Esophagus squamous epithelium (tissue), 5 donors: ENCODE data around the gene GLIPR2. TPM values are rescaled to one million over a fixed set of nuclear protein-coding genes. Genes with fewer than 3 reads are reported as not detected.
A peak's percentile ranks its signal among the peaks of the same experiment; 100 is the strongest.

Experiments
- DNase-seq: peaks from one replicate; lab custom pipeline; 2025; lab: John Stamatoyannopoulos, UW
- H3K27ac ChIP-seq, 4 donors: fragments of 200-600 bp; sonication (generic); one replicate each; pipeline ENCODE4 v1.5.1; 2016 to 2019; ENCODE audit warnings: mild to moderate bottlenecking in 1 of 4
- H3K27me3 ChIP-seq, 4 donors: fragments of 200-600 bp; sonication (generic); 1 replicate in 3 of 4; 2 replicates in 1 of 4; pipeline versions ENCODE4 v1.5.1 to v1.6.0; 2017 to 2021; ENCODE audit warnings: antibody characterized with exemption in 1 of 4
- H3K36me3 ChIP-seq, 3 donors: fragments of 200-600 bp; sonication (generic); one replicate each; pipeline ENCODE4 v1.5.1; 2016 to 2019
- H3K4me1 ChIP-seq, 3 donors: fragments of 200-600 bp; sonication (generic); one replicate each; pipeline ENCODE4 v1.5.1; 2017 to 2019
- H3K4me3 ChIP-seq, 4 donors: fragments of 200-600 bp; sonication (generic); 1 replicate in 3 of 4; 2 replicates in 1 of 4; pipeline ENCODE4 v1.5.1; 2016 to 2019; ENCODE audit warnings: mild to moderate bottlenecking in 2 of 4, moderate library complexity in 1 of 4
- H3K9me3 ChIP-seq, 3 donors: fragments of 200-600 bp; sonication (generic); one replicate each; pipeline ENCODE4 v1.5.1; 2016 to 2019
- POLR2A ChIP-seq, 4 donors: fragments of 450-650 bp; IDR thresholded peaks; one replicate each; pipeline ENCODE4 v1.6.1; 2017; ENCODE audit warnings: antibody characterized with exemption in 4 of 4, mild to moderate bottlenecking in 4 of 4, moderate library complexity in 3 of 4
- WGBS, 2 donors: methylation state at CpG; one replicate each; pipeline ENCODE4 v1.1.5; 2018; 5-methylcytosine and 5-hydroxymethylcytosine counted together
- intact Hi-C: fragments of 100-400 bp; cut with DNase I; formaldehyde crosslinking; loops from one replicate; pipeline ENCODE4 v1.15.0; 2022
- total RNA-seq, 4 donors: library from RNA; depleted of rRNA; stranded (reverse); fragments of >200 nt; gene quantifications; one replicate each; pipeline ENCODE4 v1.1.0, GENCODE V29; 2016
- TF ChIP-seq, protein P1 (sequence below), 6 experiments: fragments of 450-650 bp in 4 of 6; fragments of 200-600 bp in 2 of 6; sonication (generic) in 2 of 6; IDR thresholded peaks; one replicate each; pipeline ENCODE4 v1.5.1; 2016 to 2019; ENCODE audit warnings: antibody characterized with exemption in 6 of 6, mild to moderate bottlenecking in 4 of 6, moderate library complexity in 4 of 6
- donor health status: DM: yes; HTN: yes; CAD: no.

Gene GLIPR2
- total RNA-seq, 4 donors from 2014 or later = 0.61 to 13.4 (median 6.0) TPM

DNA sequence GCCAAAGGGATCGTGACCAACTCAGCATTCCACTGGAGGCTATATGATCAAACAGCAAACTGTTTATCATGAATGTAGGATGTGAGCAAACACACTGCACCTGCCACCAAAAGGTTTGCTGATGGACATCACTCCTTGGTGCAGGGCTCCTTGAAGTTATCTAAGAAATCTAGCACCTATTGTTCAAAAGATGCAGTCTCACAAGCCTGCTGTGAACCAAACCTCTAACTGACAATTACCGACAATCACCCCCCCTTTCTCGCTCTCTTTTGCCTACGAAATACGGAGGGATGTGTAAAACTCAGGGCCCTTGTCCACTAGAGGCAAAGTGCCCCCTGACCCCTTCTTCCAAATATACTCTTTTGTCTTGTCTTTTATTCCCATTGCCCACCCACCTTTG lies 51.7 kb downstream of the GLIPR2 start:
- no peak for TF ChIP-seq POLR2A (IDR thresholded peaks at IDR 0.05)
- TF ChIP-seq, protein P1, sequence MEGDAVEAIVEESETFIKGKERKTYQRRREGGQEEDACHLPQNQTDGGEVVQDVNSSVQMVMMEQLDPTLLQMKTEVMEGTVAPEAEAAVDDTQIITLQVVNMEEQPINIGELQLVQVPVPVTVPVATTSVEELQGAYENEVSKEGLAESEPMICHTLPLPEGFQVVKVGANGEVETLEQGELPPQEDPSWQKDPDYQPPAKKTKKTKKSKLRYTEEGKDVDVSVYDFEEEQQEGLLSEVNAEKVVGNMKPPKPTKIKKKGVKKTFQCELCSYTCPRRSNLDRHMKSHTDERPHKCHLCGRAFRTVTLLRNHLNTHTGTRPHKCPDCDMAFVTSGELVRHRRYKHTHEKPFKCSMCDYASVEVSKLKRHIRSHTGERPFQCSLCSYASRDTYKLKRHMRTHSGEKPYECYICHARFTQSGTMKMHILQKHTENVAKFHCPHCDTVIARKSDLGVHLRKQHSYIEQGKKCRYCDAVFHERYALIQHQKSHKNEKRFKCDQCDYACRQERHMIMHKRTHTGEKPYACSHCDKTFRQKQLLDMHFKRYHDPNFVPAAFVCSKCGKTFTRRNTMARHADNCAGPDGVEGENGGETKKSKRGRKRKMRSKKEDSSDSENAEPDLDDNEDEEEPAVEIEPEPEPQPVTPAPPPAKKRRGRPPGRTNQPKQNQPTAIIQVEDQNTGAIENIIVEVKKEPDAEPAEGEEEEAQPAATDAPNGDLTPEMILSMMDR (IDR thresholded peaks at IDR 0.05) = no peak
- Histone ChIP-seq H3K4me3 (no peak overlapping the region), H3K27ac (no peak overlapping the region), H3K36me3 (no peaks in the 10 kb centered on the region), H3K9me3 (no peaks in the 10 kb centered on the region), H3K4me1 (peaks cover 12 to 27% (median 19%) of the 10 kb centered on the region in 3 donors), H3K27me3 (no peaks in the 10 kb centered on the region)
- DNase-seq = no peak
- 79 to 84% methylated on average over 5 of the region's 5 CpGs for WGBS, 2 donors
- intact Hi-C loops = no loop called here

- no peak for DNase-seq
- Histone ChIP-seq H3K4me3 (peak overlapping the region; percentile 65 to 98 (median 71)), H3K27ac (peak overlapping the region; percentile 86 to 95 (median 94))
Measured at GRCh38 chr9:36189976-36190375, 53.4 kb downstream of the GLIPR2 start.

DNA sequence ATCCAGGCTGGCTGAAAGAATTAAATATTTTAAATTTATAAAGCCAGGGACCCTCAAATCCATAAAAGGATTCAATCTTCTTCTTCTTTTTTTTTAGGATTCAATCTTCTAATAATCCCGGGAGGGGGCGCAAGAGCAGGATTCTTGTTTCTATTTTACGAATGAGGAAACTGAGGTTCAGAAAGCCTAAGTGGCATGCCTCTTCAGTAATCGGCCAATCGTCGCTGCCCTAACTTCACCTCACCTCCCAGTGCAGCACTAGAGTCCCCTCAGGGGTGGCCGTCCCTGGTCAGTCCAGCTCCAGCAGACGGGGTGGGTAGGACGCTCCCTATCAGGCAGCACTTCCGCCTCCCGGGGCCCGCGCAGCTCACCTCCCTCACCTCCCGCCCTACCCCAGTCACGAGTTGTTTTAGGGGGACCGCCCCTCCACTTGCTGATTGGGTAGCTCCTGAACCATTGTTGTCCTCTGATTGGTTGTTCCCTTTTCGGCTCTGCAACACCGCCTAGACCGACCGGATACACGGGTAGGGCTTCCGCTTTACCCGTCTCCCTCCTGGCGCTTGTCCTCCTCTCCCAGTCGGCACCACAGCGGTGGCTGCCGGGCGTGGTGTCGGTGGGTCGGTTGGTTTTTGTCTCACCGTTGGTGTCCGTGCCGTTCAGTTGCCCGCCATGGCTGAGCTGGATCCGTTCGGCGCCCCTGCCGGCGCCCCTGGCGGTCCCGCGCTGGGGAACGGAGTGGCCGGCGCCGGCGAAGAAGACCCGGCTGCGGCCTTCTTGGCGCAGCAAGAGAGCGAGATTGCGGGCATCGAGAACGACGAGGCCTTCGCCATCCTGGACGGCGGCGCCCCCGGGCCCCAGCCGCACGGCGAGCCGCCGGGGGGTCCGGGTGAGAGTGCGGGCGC lies 54.1 kb downstream of the GLIPR2 start, which contains the start of gene CLTA:
Gene CLTA, plus strand, starts transcription at position 534 of the 902 bp plus-strand sequence. Its CDS starts 136 bp downstream, at position 670.
- TF ChIP-seq, protein P1 (IDR thresholded peaks at IDR 0.05) = peak; percentile 26 to 60 (median 58)
- TF ChIP-seq POLR2A (IDR thresholded peaks at IDR 0.05) = peak in 3 of 4 donors; percentile 82 to 92 (median 92)
- H3K27ac ChIP-seq = peak within 1 kb of the TSS; percentile 86 to 95 (median 94)
- H3K4me1 ChIP-seq = peaks cover 27 to 47% (median 36%) of the 10 kb centered on the region in 3 donors
- 0% methylated on average over 9 to 18 of the region's 68 CpGs for WGBS, 2 donors
- intact Hi-C loops = no loop called here
- H3K36me3 ChIP-seq = peaks cover 0 to 11% (median 0%) of the 10 kb centered on the region in 3 donors
- H3K4me3 ChIP-seq = peak within 1 kb of the TSS; percentile 65 to 98 (median 71)
- DNase-seq = peak; percentile 86
- no peaks in the 10 kb centered on the region for H3K9me3 ChIP-seq
- no peaks in the 10 kb centered on the region for H3K27me3 ChIP-seq

More at GRCh38 chr9:36189976-36190375, 53.4 kb downstream of the GLIPR2 start:
- Histone ChIP-seq H3K27me3 (no peaks in the 10 kb centered on the region), H3K9me3 (no peaks in the 10 kb centered on the region), H3K4me1 (peaks cover 27 to 44% (median 36%) of the 10 kb centered on the region in 3 donors), H3K36me3 (peaks cover 0 to 4% (median 0%) of the 10 kb centered on the region in 3 donors)
- TF ChIP-seq, protein P1 (IDR thresholded peaks at IDR 0.05) = no peak
- no peak for TF ChIP-seq POLR2A (IDR thresholded peaks at IDR 0.05)
- intact Hi-C loops = no loop called here
- WGBS, 2 donors = 4 to 5% methylated on average over 8 to 9 of the region's 9 CpGs

DNA sequence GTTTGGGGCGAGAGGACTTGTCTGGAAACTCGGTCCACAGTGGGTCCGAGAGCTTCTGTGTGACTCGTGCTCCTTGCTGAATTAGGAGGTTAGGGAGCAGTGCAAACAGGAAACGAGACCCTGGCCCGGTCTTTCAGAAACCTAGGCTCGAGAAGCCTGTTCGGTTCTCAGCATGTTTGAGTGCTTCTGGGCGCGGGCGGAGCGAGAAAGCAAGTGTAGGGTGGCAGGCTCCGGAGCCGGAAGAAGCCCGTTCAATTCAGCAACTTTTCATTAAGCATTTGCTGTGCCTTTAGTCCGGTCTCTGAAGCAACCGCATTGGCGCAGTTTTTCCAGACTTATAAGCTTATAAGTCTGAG lies 54.7 kb downstream of the GLIPR2 start:
- TF ChIP-seq POLR2A (IDR thresholded peaks at IDR 0.05) = no peak
- TF ChIP-seq, protein P1 (IDR thresholded peaks at IDR 0.05) = no peak
- H3K4me1 ChIP-seq = peaks cover 27 to 47% (median 36%) of the 10 kb centered on the region in 3 donors
- no peaks in the 10 kb centered on the region for H3K27me3 ChIP-seq
- 0 to 1% methylated on average over 17 of the region's 18 CpGs for WGBS, 2 donors
- no peaks in the 10 kb centered on the region for H3K9me3 ChIP-seq
- peak overlapping the region; percentile 86 to 95 (median 94) for H3K27ac ChIP-seq
- H3K36me3 ChIP-seq = peaks cover 0 to 15% (median 0%) of the 10 kb centered on the region in 3 donors
- DNase-seq = no peak
- intact Hi-C loops = no loop called here
- peak overlapping the region; percentile 65 to 98 (median 71) for H3K4me3 ChIP-seq

GRCh38 chr9:36191686-36192085 lies 55.2 kb downstream of the GLIPR2 start:
- Histone ChIP-seq H3K27me3 (no peaks in the 10 kb centered on the region), H3K4me3 (peak overlapping the region; percentile 65 to 98 (median 71)), H3K36me3 (peaks cover 0 to 19% (median 0%) of the 10 kb centered on the region in 3 donors), H3K27ac (peak overlapping the region; percentile 86 to 95 (median 94)), H3K4me1 (peaks cover 27 to 51% (median 36%) of the 10 kb centered on the region in 3 donors), H3K9me3 (no peaks in the 10 kb centered on the region)
- TF ChIP-seq, protein P1 (IDR thresholded peaks at IDR 0.05) = no peak
- no peak for TF ChIP-seq POLR2A (IDR thresholded peaks at IDR 0.05)
- intact Hi-C loops = no loop called here
- 1 to 3% methylated on average over 7 of the region's 7 CpGs for WGBS, 2 donors
- no peak for DNase-seq
